T-helper 22 cell (primary cell): ENCODE measurements around the gene OR1L8.
"Not testable (repeated sequence)": the region's sequence is repeated elsewhere in the genome, so short reads cannot be mapped to it uniquely, and the experiment has no call there.

Experiments used
- DNase-seq: peaks from one replicate; pipeline ENCODE4 v3.0.0-alpha.2; 2020; ENCODE audit warnings: low read depth

The OR1L8 gene, protein sequence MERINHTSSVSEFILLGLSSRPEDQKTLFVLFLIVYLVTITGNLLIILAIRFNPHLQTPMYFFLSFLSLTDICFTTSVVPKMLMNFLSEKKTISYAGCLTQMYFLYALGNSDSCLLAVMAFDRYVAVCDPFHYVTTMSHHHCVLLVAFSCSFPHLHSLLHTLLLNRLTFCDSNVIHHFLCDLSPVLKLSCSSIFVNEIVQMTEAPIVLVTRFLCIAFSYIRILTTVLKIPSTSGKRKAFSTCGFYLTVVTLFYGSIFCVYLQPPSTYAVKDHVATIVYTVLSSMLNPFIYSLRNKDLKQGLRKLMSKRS

DNA sequence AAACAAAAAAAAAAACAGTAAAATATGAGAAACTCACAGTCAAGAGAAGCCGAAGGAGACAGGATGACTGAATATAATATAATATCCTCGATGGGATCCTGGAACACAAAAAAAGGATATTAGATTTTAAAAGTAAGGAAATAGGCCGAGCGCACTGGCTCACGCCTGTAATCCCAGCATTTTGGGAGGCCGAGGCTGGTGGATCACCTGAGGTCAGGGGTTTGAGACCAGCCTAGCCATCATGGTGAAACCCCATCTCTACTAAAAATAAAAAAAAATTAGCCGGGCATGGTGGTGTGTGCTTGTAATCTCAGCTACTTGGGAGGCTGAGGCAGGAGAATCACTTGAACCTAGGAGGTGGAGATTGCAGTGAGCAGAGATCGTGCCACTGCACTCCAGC, at the start of gene OR1L8:
OR1L8 (minus strand) TSS at position 101 of the 400 bp plus-strand sequence. CDS start 14,907 bp downstream, outside the sequence.
- not testable (repeated sequence) for DNase-seq

DNA sequence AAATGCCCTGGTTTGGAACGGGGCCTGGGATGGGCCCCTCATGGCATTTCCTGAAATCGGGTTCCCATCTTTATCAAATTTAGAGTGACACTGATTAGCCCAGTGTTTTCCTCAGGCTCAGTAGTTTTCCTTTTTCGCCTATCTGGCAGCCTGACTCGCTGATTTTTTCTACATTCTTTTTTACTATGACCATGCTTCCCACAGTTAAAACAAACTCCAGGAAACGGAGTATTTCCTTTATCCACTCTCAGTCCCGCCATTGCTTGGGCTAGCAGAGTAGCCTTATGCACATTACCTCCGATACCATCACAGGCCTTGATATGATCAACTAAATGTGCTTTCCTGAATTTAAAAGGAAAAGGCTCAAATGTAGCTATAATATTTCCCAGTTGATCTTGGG, 36.8 kb upstream of the OR1L8 start:
- no peak for DNase-seq

DNA sequence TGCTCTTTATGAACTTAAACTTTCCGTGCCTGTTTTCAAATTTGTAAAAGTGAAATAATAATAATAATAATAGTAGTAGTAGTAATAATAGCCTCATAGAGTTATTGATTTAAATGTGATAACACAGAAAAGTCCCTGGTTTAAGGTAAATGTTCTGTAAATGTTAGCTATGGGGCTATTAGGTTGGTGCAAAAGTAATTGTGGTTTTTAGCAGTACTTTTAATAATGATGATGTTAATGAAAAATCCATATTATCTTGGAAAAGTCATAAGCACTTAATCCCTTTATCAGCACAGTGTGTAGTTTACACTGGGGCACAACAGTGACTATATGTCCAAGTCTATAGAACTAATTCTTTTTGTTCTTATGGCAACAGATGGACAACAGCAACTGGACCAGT, 31.2 kb upstream of the OR1L8 start, which contains the start of gene OR1Q1:
OR1Q1 (plus strand) TSS at position 377 of the 400 bp plus-strand sequence; CDS start at position 377, 0 bp downstream.
- no peak for DNase-seq

DNA sequence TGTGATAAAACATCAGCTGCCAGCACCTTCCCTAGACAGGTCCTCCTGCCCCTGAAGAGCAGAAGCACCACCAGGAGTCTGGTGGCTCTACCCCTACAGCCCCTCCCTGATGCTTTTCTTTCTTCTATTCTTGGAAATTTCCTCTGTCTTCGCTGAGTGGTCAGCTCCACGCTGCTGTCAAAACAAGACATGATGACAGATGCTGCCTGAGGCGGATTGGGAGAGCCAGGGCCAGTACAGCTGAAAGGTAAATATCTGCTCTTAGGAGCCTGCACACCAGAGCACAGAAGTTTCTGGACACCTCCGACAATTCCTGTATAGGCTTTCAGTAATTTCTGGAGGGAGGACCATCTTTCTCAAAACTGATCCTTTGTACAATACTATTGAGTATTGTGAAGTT, 26.6 kb upstream of the OR1L8 start:
- no peak for DNase-seq

DNA sequence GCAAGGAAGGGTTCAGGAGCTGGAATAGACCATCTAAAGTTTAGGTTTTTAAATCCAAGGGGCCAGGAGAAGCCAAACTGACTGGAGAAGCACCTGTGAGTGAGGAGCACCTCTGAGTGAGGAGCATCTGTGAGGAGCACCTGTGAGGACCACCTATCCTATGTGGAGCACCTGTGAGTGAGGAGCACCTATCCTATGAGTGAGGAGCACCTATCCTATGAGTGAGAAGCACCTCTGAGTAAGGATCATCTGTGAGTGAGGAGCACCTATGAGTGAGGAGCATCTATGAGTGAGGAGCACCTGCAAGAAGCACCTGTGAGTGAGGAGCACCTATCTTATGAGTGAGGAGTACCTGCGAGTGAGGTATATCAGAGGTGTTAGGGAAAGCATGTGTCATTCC, 23.4 kb upstream of the OR1L8 start:
- DNase-seq, result no peak

DNA sequence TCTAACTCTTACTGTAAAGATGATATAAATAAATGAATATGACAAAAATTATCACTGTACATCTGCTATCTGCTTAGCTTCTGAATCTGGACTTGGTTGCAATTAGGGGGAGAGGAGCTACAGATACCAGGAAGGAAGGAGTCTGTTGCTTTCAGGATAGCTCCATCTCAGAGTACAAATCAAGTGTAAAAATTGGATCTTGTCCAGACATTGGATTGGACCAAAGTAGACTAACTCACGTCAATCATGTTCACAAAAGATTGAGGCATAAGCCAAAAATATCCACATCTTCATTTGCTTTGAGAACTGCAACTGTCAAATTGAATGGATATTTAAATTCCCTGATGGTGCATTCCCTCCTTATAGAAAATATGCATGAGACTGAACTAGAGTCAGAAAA, 22.5 kb upstream of the OR1L8 start:
- no peak for DNase-seq

DNA sequence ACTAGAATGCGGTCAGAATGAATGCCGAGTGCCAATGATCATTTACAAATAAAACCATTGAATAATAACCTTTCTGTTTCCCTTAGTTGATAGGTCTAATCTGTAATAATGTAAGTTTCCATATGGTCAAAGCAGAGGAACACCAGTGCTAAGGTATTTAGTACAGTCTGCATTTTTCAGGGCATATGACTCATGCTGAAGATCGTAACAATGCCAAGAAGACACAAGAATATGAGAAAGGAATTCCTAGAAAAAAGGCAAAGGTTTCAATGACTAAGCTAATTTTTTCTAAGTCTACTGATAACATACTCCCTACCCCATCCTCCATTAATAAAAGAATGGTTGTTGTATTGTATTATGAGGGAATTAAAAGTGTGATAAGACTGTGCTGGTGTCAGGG, 2.8 kb downstream of the OR1L8 start:
- DNase-seq, result no peak

DNA sequence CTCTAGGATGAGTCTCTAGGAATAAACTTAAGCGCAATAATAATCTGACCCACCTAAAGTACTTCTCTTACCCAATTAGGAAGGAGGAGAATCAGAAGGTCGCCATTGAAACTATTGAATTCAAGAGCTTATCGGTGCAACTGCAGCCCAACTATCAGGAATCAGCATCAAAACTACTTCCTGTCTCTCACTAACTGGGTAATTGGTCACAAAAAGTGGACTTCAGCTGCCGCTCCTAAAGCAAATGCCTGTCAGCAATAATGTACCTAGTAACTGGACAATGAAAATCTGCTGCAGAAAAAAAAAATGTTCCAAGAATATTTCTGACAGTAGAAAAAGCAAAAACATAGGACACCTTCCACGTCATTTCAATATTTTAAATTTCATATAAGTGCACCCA, 3.3 kb downstream of the OR1L8 start:
- no peak for DNase-seq

DNA sequence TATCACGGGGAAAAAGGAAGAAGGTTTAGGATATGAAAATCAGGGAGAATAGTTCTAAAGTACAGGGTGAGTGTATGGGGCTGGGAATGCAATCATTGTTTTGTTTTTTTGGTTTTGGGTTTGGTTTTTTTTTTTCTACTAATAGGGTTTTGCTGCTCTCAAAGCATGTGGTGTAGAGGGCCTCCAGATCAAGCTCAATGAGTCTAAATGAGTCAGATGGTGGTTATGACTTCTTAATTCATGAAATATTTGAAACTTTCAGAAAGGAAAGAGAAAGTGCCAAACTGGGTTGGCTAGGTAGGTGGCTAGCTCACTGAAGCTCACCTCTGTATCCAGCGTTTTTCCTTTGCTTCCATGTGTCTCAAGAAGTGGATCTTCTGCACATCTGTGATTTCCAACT, 10.7 kb downstream of the OR1L8 start:
- no peak for DNase-seq

DNA sequence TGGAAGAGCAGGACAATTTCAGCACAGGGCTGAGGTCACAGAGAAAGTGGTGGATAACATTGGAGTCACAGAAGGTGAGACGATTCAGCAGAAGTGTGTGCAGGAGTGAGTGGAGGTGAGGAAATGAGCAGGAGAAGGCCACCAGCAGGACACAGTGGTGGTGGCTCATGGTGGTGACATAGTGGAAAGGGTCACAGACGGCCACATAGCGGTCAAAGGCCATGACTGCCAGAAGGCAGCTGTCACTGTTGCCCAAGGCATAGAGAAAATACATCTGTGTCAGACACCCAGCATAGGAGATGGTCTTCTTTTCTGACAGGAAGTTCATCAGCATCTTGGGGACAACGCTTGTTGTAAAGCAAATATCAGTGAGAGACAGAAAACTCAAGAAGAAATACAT, 15.3 kb downstream of the OR1L8 start:
- DNase-seq, result no peak

DNA sequence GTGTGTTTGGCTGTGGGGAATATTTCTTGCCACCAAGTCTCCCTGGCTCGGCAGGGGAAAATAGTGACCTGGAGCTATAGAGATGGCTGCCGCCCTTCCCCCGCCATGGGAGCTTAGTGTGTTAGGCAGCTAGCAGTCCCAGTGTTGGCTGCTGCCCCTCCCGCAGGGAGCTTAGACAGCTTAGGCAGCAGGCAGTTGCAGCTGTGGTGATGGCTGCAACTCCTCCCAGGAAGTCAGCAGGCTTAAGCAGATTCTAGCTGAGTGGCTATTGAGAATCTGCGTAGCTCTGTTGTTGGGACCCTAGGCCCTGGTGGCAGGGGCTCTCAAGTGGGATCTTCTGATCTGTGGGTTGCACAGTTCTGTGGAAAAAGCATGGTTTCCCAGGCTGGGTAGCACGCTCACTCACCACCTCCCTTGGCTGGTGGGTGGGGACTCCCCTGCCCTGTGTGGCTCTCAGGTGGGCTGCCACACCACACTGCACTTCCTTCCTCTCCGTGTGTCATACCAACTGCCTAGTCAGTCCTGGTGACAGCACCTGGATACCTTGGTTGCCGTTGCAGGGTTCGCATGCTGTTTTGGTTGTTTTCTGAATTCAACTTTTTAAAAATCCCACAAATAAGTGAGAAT, 20.9 kb downstream of the OR1L8 start:
- no peak for DNase-seq

DNA sequence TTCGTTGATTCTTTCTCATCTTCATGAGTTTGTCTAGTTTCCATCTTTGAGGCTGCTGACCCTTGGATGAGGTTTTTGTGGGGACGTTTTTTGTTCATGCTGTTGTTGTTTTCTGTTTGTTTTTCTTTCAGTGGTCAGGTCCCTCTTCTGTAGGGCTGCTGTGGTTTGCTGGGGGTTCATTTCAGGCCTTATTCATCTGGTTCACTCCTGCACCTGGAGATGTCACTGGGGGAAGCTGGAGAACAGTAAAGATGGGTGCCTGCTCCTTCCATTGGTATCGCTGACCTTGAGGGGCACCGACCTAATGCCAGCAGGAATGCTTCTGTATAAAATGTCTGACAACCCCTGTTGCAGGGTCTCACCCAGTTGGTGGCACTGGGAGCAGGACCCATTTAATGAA, 21.7 kb downstream of the OR1L8 start:
- no peak for DNase-seq

DNA sequence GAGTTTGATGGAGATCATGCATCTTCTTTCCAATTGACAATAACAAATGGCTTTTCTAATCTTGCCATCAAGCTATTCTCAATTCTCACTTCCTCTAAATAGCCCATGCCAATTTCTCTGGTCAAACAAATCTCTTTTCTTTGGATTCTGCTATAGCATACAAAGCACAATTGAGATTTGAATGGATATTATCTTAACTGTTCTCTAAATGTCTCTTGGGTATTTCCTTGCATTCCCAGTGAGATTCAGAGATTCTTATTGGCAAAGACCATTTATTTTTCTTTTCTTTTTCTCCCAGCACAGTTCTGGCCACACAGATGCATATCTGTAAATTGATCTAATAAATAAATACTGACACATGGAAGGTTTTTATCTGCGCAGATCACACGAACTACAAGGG, 30.4 kb downstream of the OR1L8 start, which contains the start of gene OR1N2:
OR1N2 (plus strand) TSS at position 301 of the 400 bp plus-strand sequence. CDS start 100 bp downstream, outside the sequence.
- DNase-seq, result no peak

DNA sequence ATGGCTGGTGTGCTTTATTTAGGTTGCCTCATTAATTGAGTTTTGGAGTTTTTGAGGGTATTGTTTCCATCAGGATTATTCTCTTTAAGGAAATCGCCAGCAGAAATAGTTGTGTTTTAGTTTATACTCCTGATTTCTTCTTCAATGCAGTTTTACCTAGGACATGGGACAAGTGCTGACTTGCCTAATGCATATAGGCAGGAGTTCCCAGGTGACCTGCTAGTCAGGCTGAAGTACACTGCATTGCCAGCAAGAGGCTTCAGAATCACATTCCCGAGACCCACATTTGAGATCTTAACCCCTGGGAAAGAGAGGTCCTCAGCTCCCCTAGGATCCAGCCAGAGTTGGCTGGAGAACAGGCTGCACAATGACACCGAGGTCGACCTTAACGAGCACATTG, 31.8 kb downstream of the OR1L8 start:
- DNase-seq, result no peak

DNA sequence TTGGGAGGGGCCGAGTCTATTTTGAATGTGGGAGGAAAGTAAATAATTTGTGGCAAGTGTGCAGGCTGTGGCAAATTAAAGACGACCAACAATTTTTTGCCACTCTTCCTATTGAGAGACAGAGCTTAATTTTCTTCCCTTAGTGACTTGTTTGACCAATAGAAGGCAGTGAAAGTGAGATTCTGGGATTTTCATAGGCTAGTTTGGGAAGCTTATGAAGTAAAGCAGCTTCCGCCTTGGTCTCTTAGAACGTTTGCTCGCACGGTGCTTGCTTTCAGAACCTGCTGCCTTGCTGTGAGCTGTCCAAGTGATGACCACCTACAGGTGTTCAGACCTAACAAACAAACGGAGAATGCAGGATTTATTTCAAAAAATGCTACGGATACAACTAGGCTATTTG, 37.0 kb downstream of the OR1L8 start:
- DNase-seq, result no peak

DNA sequence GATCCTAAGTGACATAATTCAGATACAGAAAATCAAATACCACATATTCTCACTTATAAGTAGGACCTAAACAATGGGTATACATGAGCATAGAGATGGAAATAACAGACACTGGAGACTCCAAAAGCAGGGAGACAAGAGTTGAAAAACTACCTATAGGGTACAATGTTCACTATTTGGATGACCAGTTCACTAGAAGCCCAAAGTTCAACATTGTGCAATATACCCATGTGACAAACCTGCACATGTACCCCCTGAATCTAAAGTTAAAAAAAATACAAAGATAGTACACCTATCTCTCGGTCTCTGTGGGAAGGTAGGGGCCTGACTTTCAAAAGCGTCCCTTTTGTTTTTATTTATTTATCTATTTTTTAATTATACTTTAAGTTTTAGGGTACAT, 44.4 kb downstream of the OR1L8 start:
- no peak for DNase-seq

DNA sequence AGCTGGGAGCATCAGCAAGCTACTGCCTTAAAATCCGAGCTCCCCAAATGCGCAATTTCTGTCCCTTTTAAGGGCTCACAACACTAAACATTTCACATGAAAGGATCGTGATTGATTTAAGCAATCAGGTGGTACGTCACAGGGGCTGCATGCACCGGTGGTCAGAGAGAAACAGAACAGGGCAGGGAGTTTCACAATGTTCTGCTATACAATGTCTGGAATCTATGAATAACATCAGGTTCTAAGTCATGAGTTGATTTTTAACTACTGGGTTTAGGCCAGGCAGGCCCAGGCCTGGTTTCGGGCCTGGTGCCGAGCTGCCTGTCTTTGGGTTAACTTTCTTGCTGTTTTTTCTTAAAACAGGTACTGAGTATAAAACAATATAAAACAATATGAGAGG, 46.1 kb downstream of the OR1L8 start:
- not testable (repeated sequence) for DNase-seq

DNA sequence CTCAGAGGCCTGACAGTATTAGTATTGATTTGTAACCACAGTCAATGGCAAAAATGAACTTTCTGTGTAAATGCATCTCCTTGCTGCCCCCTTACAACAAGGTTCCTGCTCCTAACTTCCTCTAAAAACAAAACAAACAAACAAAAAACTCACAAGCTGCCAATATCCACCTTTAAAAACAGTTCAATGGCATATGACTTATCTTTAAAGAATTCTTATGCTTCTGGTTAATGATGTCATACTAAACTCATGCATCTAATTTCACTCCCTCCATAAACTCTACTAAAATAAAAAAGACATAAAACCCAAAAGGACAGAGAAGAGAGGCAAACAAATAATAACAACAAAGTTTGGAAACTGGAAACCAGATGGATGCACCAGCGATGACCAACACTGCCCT, 47.0 kb downstream of the OR1L8 start:
- no peak for DNase-seq

DNA sequence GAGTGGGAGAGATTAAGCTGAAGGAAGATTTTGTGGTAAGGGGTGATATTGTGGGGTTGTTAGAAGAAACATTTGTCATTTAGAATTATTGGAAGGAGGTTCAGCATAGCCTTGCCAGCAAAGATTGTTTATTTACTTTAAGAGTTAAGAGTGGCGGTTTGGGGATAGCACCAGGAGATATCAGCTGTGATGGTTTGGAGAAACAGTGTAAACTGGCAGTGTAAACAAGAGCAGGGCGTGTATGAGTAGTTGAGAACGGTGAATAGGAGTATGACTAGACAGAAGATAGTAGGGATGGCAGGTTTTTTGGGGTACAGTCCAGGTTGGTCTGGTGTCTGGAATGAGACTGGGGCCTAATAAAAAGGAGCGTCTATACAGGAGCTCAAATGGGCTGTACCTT, 52.0 kb downstream of the OR1L8 start:
- DNase-seq, result not testable (repeated sequence)

DNA sequence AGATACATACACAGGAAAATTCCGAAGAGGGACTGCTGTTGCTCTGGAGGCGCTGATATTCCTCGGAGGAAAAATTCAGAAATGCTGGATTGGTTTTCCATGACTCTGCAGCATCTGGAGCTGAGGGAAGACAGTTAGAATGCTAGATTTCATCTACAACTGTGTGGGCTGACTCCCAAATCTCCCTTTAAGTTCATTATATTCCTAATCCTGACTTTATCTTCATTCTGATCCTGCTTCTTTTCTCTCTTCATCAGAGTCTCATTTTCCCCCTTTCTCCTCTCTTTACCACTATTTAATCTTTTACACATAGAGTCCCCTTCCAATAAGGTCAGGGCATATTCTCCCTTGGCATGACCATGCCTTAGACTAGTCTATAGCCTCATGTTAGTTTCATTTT, 56.0 kb downstream of the OR1L8 start, which contains the start of gene OR1N1:
OR1N1 (minus strand) TSS at position 101 of the 400 bp plus-strand sequence; CDS start at position 101, 0 bp downstream.
- no peak for DNase-seq

DNA sequence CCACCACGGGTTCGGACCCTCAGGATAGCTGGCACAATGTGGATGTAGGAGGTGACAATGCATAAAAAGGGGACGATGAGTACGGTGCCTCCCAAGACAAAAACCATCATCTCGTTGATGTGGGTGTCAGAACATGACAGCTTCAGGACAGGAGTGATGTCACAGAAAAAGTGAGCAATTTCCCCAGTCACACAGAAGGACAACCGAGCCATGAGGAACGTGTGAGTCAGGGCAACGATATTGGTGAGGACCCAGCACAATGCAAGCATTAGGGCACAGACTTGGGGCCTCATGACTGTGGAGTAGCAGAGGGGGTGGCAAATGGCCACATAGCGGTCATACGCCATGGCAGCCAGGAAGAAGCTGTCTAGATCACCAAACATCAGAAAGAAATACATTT, 56.6 kb downstream of the OR1L8 start:
- DNase-seq, result no peak

DNA sequence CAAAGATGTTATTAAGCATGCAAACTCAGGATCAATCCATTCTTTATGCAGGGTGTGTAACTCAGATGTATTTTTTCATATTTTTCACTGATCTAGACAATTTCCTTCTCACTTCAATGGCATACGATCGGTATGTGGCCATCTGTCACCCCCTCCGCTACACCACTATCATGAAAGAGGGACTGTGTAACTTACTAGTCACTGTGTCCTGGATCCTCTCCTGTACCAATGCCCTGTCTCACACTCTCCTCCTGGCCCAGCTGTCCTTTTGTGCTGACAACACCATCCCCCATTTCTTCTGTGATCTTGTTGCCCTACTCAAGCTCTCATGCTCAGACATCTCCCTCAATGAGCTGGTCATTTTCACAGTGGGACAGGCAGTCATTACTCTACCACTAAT, 63.8 kb downstream of the OR1L8 start:
- no peak for DNase-seq

DNA sequence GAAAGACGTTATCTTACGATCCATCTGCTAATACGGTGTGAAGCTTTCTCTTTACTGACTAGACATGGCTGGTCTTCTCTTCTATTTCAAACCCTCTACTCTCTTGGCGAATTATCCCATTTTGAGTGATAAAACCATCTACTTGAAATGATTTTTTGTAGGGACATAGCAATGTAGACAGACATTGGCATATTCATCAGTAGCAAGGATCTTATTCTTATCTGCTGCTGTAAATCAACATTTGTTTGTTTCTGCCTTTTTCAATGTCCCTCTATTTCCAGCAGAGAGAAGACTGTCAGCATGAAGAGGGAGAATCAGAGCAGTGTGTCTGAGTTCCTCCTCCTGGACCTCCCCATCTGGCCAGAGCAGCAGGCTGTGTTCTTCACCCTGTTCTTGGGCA, 64.3 kb downstream of the OR1L8 start, which contains the start of gene OR1J4:
OR1J4 (plus strand) TSS at position 301 of the 400 bp plus-strand sequence; CDS start at position 301, 0 bp downstream.
- DNase-seq, result no peak
